Stimulated activated CD4-positive, alpha-beta T cell treated with anti-CD3 and anti-CD28 coated beads, Interleukin-2, amount 100 ng/mL, for 24 hours (primary cell): ENCODE measurements around the gene ZBTB7C.

Source experiments
- DNase-seq, 2 donors: peaks; one replicate each; pipeline ENCODE4 v3.0.0-alpha.2; 2020

Gene ZBTB7C

GRCh38 chr18:48206887-48207286, 202.3 kb downstream of the ZBTB7C start:
- no peak for DNase-seq

GRCh38 chr18:48203961-48204666, 205.1 kb downstream of the ZBTB7C start:
- DNase-seq = no peak

- no peak for DNase-seq
These were observed 205.8 kb downstream of the ZBTB7C start for GRCh38 chr18:48203288-48203945.

GRCh38 chr18:48202350-48203260, 206.6 kb downstream of the ZBTB7C start:
- no peak for DNase-seq

- no peak for DNase-seq
These were observed 207.2 kb downstream of the ZBTB7C start for GRCh38 chr18:48202006-48202348.

- DNase-seq = no peak
These were observed 207.7 kb downstream of the ZBTB7C start for GRCh38 chr18:48201337-48202005.

GRCh38 chr18:48200631-48201336, 208.4 kb downstream of the ZBTB7C start:
- no peak for DNase-seq

- no peak for DNase-seq
These were observed 209.8 kb downstream of the ZBTB7C start for GRCh38 chr18:48199399-48199798.

- DNase-seq = no peak
These were observed 211.4 kb downstream of the ZBTB7C start for GRCh38 chr18:48197819-48198218.

- DNase-seq = no peak
These were observed 213.4 kb downstream of the ZBTB7C start for GRCh38 chr18:48195787-48196186.

- DNase-seq = no peak
These were observed 214.5 kb downstream of the ZBTB7C start for GRCh38 chr18:48194591-48195181.

- DNase-seq = no peak
These were observed 215.4 kb downstream of the ZBTB7C start for GRCh38 chr18:48193521-48194492.

- DNase-seq = no peak
These were observed 216.6 kb downstream of the ZBTB7C start for GRCh38 chr18:48192542-48192941.

GRCh38 chr18:48191494-48191893, 217.7 kb downstream of the ZBTB7C start:
- no peak for DNase-seq

GRCh38 chr18:48190994-48191393, 218.2 kb downstream of the ZBTB7C start:
- no peak for DNase-seq

- DNase-seq = no peak
These were observed 220.6 kb downstream of the ZBTB7C start for GRCh38 chr18:48188609-48189008.

GRCh38 chr18:48186861-48187260, 222.3 kb downstream of the ZBTB7C start:
- DNase-seq = no peak

GRCh38 chr18:48186131-48186766, 222.9 kb downstream of the ZBTB7C start:
- peak in 1 of 2 donors; percentile 7 for DNase-seq

- no peak for DNase-seq
These were observed 225.1 kb downstream of the ZBTB7C start for GRCh38 chr18:48184118-48184517.

- no peak for DNase-seq
These were observed 225.6 kb downstream of the ZBTB7C start for GRCh38 chr18:48183613-48184012.
